Stimulated activated CD4-positive, alpha-beta T cell treated with anti-CD3 and anti-CD28 coated beads, Interleukin-15, amount 100 ng/mL, for 24 hours (primary cell): Measurements from ENCODE around the gene SPAG5.
"Not testable (repeated sequence)": the region's sequence is repeated elsewhere in the genome, so short reads cannot be mapped to it uniquely, and the experiment has no call there.

Experiments
- DNase-seq: peaks from one replicate; pipeline ENCODE4 v3.0.0-alpha.2; 2020

The SPAG5 gene

GRCh38 chr17:28612531-28612930, 13.7 kb upstream of the SPAG5 start:
- no peak for DNase-seq

- no peak for DNase-seq
Measured at GRCh38 chr17:28610376-28610775, 11.6 kb upstream of the SPAG5 start.

GRCh38 chr17:28604031-28604430, 5.2 kb upstream of the SPAG5 start:
- not testable (repeated sequence) for DNase-seq

GRCh38 chr17:28599311-28600184, 723 bp upstream of the SPAG5 start:
- DNase-seq, result peak; percentile 80

- DNase-seq, result no peak
Measured at GRCh38 chr17:28598389-28598788, 436 bp downstream of the SPAG5 start.

- no peak for DNase-seq
Measured at GRCh38 chr17:28597606-28598383, 1.0 kb downstream of the SPAG5 start.

GRCh38 chr17:28592260-28592659, 6.6 kb downstream of the SPAG5 start:
- DNase-seq, result no peak

GRCh38 chr17:28585851-28586250, 13.0 kb downstream of the SPAG5 start:
- DNase-seq, result no peak

GRCh38 chr17:28584434-28584833, 14.4 kb downstream of the SPAG5 start:
- DNase-seq, result no peak

- no peak for DNase-seq
Measured at GRCh38 chr17:28582513-28582912, 16.3 kb downstream of the SPAG5 start.

GRCh38 chr17:28580959-28581358, 17.9 kb downstream of the SPAG5 start:
- DNase-seq, result no peak

GRCh38 chr17:28579526-28579925, 19.3 kb downstream of the SPAG5 start:
- DNase-seq, result peak; percentile 43

GRCh38 chr17:28578246-28579195, 20.3 kb downstream of the SPAG5 start:
- no peak for DNase-seq

- no peak for DNase-seq
Measured at GRCh38 chr17:28577466-28577824, 21.4 kb downstream of the SPAG5 start.

- DNase-seq, result peak; percentile 99
Measured at GRCh38 chr17:28576758-28577465, 21.9 kb downstream of the SPAG5 start, which contains the start of gene ALDOC. Gene ALDOC (minus strand): TSS chr17:28576895. CDS start chr17:28575532, 1,363 bp downstream.

- not testable (repeated sequence) for DNase-seq
Measured at GRCh38 chr17:28576016-28576415, 22.8 kb downstream of the SPAG5 start.

- no peak for DNase-seq
Measured at GRCh38 chr17:28575126-28575795, 23.6 kb downstream of the SPAG5 start.

GRCh38 chr17:28574526-28574925, 24.3 kb downstream of the SPAG5 start:
- DNase-seq, result no peak

- no peak for DNase-seq
Measured at GRCh38 chr17:28573966-28574480, 24.8 kb downstream of the SPAG5 start.

- no peak for DNase-seq
Measured at GRCh38 chr17:28573521-28573920, 25.3 kb downstream of the SPAG5 start.

GRCh38 chr17:28573040-28573380, 25.8 kb downstream of the SPAG5 start:
- no peak for DNase-seq
